NCI-H748 treated with DMSO at 0.1 percent for 48 hours (cell line): ENCODE results near the gene GABRG2.
A peak's percentile ranks its signal among the peaks of the same experiment; 100 is the strongest.
"Not testable (repeated sequence)": the region's sequence is repeated elsewhere in the genome, so short reads cannot be mapped to it uniquely, and the experiment has no call there.

Experiments
- DNase-seq: peaks from one replicate; lab custom pipeline; 2025; lab: John Stamatoyannopoulos, UW

GABRG2 gene

GRCh38 chr5:162067655-162068411 lies at the start of gene GABRG2:
TSS of gene GABRG2 (plus strand) at chr5:162067773. CDS start at chr5:162068000, 227 bp downstream.
- peak; percentile 23 for DNase-seq

- DNase-seq = no peak
These were observed 42.3 kb upstream of the GABRG2 start for GRCh38 chr5:162025312-162025711.

GRCh38 chr5:162026803-162027202 lies 40.8 kb upstream of the GABRG2 start:
- DNase-seq = peak; percentile 15

GRCh38 chr5:162037431-162037830 lies 30.1 kb upstream of the GABRG2 start:
- DNase-seq = no peak

- DNase-seq = no peak
These were observed 20.3 kb upstream of the GABRG2 start for GRCh38 chr5:162047279-162047678.

GRCh38 chr5:162052676-162053075 lies 14.9 kb upstream of the GABRG2 start:
- no peak for DNase-seq

- not testable (repeated sequence) for DNase-seq
These were observed 12.5 kb upstream of the GABRG2 start for GRCh38 chr5:162055095-162055494.

- DNase-seq = no peak
These were observed 411 bp upstream of the GABRG2 start for GRCh38 chr5:162067162-162067561.

- no peak for DNase-seq
These were observed 839 bp downstream of the GABRG2 start for GRCh38 chr5:162068412-162068811.

GRCh38 chr5:162068936-162069335 lies 1.4 kb downstream of the GABRG2 start:
- no peak for DNase-seq

- DNase-seq = no peak
These were observed 11.2 kb downstream of the GABRG2 start for GRCh38 chr5:162078805-162079204.

GRCh38 chr5:162091336-162091735 lies 23.8 kb downstream of the GABRG2 start:
- DNase-seq = no peak

- no peak for DNase-seq
These were observed 28.9 kb downstream of the GABRG2 start for GRCh38 chr5:162096448-162096847.

GRCh38 chr5:162107591-162107990 lies 40.0 kb downstream of the GABRG2 start:
- DNase-seq = no peak

- DNase-seq = no peak
These were observed 52.2 kb downstream of the GABRG2 start for GRCh38 chr5:162119801-162120200.

GRCh38 chr5:162128117-162128516 lies 60.5 kb downstream of the GABRG2 start:
- no peak for DNase-seq

GRCh38 chr5:162132348-162132747 lies 64.8 kb downstream of the GABRG2 start:
- no peak for DNase-seq

- DNase-seq = no peak
These were observed 71.6 kb downstream of the GABRG2 start for GRCh38 chr5:162139190-162139589.

GRCh38 chr5:162154242-162154641 lies 86.7 kb downstream of the GABRG2 start:
- DNase-seq = no peak

- no peak for DNase-seq
These were observed 92.8 kb downstream of the GABRG2 start for GRCh38 chr5:162160401-162160800.

GRCh38 chr5:162163663-162164062 lies 96.1 kb downstream of the GABRG2 start:
- no peak for DNase-seq

- DNase-seq = no peak
These were observed 106.9 kb downstream of the GABRG2 start for GRCh38 chr5:162174358-162174974.

GRCh38 chr5:162187371-162187770 lies 119.8 kb downstream of the GABRG2 start:
- DNase-seq = no peak

- no peak for DNase-seq
These were observed 122.1 kb downstream of the GABRG2 start for GRCh38 chr5:162189719-162190118.
